SJCRH30 (cell line): ENCODE data around the gene LRCH3. TPM values are rescaled to one million over a fixed set of nuclear protein-coding genes. Genes with fewer than 3 reads are reported as not detected.

Source experiments
- DNase-seq, 2 experiments: peaks; one replicate each; pipeline ENCODE4 v3.0.0-alpha.2; 2015 to 2020
- H3K27ac ChIP-seq: fragments of 250-450 bp; sonication (Bioruptor Pico); 2 replicates; pipeline ENCODE4 v1.5.1; 2020; ENCODE audit warnings: mild to moderate bottlenecking, moderate library complexity
- H3K27me3 ChIP-seq: fragments of 250-450 bp; sonication (Bioruptor Pico); 2 replicates; pipeline ENCODE4 v1.5.1; 2020; ENCODE audit warnings: mild to moderate bottlenecking, moderate library complexity
- H3K36me3 ChIP-seq: fragments of 250-450 bp; sonication (Bioruptor Pico); 2 replicates; pipeline ENCODE4 v1.5.1; 2020; ENCODE audit warnings: mild to moderate bottlenecking, moderate library complexity
- H3K4me1 ChIP-seq: fragments of 250-450 bp; sonication (Bioruptor Pico); 2 replicates; pipeline ENCODE4 v1.5.1; 2020; ENCODE audit warnings: mild to moderate bottlenecking, moderate library complexity
- H3K4me3 ChIP-seq: fragments of 250-450 bp; sonication (Bioruptor Pico); 2 replicates; pipeline ENCODE4 v1.5.1; 2020; ENCODE audit warnings: mild to moderate bottlenecking, moderate library complexity
- H3K9me3 ChIP-seq: fragments of 250-450 bp; sonication (Bioruptor Pico); replicated peaks from 2 replicates; pipeline ENCODE4 v1.5.1; 2020; ENCODE audit warnings: mild to moderate bottlenecking, moderate library complexity
- total RNA-seq: library from RNA; depleted of rRNA; stranded (reverse); fragments of >200 nt; shearing (Covaris generic); gene quantifications from 2 replicates; pipeline ENCODE4 v1.2.3, GENCODE V29; 2014

LRCH3 gene
- total RNA-seq, 1 experiment from 2014 or later: 144 TPM

DNA sequence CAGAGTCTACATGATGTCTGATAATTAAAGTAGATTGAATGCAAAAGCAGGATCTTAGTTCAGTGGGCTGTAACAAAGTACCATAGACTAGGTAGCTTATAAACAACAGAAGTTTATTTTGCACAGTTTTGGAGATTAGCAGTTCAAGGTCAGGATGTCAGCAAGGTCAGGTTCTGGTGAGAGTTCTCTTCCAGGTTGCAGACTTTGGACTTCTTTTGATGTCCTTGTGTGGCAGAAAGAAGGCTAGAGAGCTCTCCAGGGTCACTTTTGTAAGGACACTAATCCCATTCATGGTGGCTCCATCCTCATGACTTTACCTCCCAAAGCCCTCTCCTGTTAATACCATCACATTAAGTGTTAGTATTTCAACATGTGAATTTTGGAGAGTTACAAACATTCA is 29.3 kb upstream of the LRCH3 start:
- Histone ChIP-seq H3K4me3 (no peak overlapping the region), H3K4me1 (no peaks in the 10 kb centered on the region), H3K36me3 (peaks cover 45% of the 10 kb centered on the region), H3K27me3 (no peaks in the 10 kb centered on the region), H3K9me3 (0 out of 2 replicates have a peak, but pooled peaks cover 3% of the 10 kb centered on the region), H3K27ac (no peak overlapping the region)
- DNase-seq: no peak

- H3K4me1 ChIP-seq: no peaks in the 10 kb centered on the region
- H3K27me3 ChIP-seq: no peaks in the 10 kb centered on the region
- no peak overlapping the region for H3K4me3 ChIP-seq
- no peaks in the 10 kb centered on the region for H3K9me3 ChIP-seq
- peaks cover 47% of the 10 kb centered on the region for H3K36me3 ChIP-seq
- no peak for DNase-seq
- no peak overlapping the region for H3K27ac ChIP-seq
These were observed 15.7 kb upstream of the LRCH3 start for GRCh38 chr3:197775317-197775716.

- no peak for DNase-seq
- H3K27ac ChIP-seq: no peak overlapping the region
- peaks cover 22% of the 10 kb centered on the region for H3K36me3 ChIP-seq
- no peak overlapping the region for H3K4me3 ChIP-seq
- no peaks in the 10 kb centered on the region for H3K9me3 ChIP-seq
- no peaks in the 10 kb centered on the region for H3K4me1 ChIP-seq
- no peaks in the 10 kb centered on the region for H3K27me3 ChIP-seq
These were observed 8.8 kb upstream of the LRCH3 start for GRCh38 chr3:197782230-197782629.

GRCh38 chr3:197784019-197784585 is 7.0 kb upstream of the LRCH3 start:
- Histone ChIP-seq H3K9me3 (no peaks in the 10 kb centered on the region), H3K36me3 (peaks cover 9% of the 10 kb centered on the region), H3K4me1 (no peaks in the 10 kb centered on the region), H3K27ac (no peak overlapping the region), H3K4me3 (no peak overlapping the region), H3K27me3 (no peaks in the 10 kb centered on the region)
- no peak for DNase-seq

DNA sequence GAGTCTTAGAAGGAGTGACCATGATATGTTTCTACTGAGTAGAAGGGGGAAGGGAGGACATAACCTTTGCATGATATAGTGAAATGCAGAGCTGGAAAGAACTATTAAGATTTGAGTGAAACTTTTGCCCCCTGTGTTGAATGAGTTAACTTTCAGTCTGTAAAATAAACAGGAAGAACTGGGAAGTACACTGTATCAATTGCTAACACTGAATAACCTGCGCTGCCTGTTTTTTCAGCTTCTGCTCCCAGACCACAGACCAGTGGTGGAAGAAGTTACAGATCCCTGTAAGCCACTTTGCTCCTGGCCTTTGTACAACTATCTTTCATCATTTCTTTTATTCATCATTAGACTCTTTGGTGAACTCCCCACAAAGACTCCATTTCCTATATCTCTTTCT is 3.6 kb upstream of the LRCH3 start:
- Histone ChIP-seq H3K27me3 (no peaks in the 10 kb centered on the region), H3K36me3 (no peaks in the 10 kb centered on the region), H3K4me1 (no peaks in the 10 kb centered on the region), H3K4me3 (no peak overlapping the region), H3K9me3 (no peaks in the 10 kb centered on the region), H3K27ac (no peak overlapping the region)
- no peak for DNase-seq

DNA sequence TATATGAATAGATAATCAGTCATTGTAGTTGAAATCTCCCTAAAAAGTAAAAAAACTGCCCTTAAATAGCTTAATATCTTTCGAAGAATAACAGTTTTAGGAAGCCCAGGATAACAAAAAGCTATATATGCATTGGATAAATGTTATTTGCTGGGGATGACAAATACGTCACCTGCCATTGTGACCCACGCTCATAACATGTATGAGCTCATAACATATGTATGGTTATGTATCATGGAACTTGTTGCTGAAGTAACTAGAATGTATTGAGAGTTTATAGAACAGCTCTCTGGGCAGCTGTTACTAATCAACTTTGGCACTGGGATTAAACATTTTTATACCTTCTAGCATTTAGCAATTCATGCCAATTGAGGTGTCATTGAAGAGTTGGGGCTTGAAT is 1.7 kb upstream of the LRCH3 start:
- Histone ChIP-seq H3K4me3 (no peak overlapping the region), H3K27ac (no peak overlapping the region), H3K4me1 (peaks cover 7% of the 10 kb centered on the region; the same call in 1 of the 2 replicates), H3K27me3 (no peaks in the 10 kb centered on the region), H3K36me3 (no peaks in the 10 kb centered on the region), H3K9me3 (no peaks in the 10 kb centered on the region)
- no peak for DNase-seq

- Histone ChIP-seq H3K9me3 (no peaks in the 10 kb centered on the region), H3K27ac (no peak overlapping the region), H3K4me3 (no peak overlapping the region), H3K27me3 (no peaks in the 10 kb centered on the region), H3K4me1 (peaks cover 7% of the 10 kb centered on the region; the same call in 1 of the 2 replicates), H3K36me3 (no peaks in the 10 kb centered on the region)
- no peak for DNase-seq
These were observed 1.0 kb upstream of the LRCH3 start for GRCh38 chr3:197790033-197790432.

DNA sequence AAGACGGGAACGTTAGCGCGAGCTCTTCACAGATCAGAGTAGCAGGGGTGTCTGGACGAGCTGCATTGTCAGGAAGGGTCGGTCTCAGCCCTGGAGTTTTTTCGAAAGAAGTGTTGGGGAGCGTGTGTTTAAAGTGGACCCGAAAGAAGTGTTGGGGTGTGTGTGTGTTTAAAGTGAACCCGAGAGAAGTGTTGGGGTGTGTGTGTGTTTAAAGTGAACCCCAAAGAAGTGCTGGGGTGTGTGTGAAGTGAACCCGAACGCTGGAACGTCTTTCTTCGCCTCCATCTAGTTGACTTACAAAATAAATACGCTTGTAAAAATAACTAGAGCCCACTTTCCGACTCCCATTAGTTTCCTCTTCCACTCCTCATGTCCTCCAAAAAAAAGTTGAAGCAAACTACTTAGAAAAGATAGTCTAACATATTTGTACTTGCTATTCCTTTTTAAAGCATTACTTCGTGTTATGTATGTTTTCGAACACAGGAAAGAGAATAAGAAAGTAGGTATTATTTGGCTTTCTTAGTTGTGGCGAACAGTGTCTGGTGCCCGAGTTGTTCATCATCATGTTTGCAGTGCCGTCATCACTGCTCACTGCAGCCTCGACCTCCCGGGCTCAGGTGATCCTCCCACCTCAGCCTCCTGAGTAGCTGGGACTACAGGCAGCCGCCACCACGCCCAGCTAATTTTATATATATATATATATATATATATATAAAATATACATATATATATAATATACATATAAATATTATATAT is 1.0 kb downstream of the LRCH3 start:
- no peaks in the 10 kb centered on the region for H3K36me3 ChIP-seq
- peaks cover 7% of the 10 kb centered on the region; the same call in 1 of the 2 replicates for H3K4me1 ChIP-seq
- peak; percentile 36 to 54 for DNase-seq
- H3K4me3 ChIP-seq: peak overlapping the region; percentile 92
- H3K27ac ChIP-seq: peak overlapping the region; percentile 91
- no peaks in the 10 kb centered on the region for H3K27me3 ChIP-seq
- no peaks in the 10 kb centered on the region for H3K9me3 ChIP-seq

DNA sequence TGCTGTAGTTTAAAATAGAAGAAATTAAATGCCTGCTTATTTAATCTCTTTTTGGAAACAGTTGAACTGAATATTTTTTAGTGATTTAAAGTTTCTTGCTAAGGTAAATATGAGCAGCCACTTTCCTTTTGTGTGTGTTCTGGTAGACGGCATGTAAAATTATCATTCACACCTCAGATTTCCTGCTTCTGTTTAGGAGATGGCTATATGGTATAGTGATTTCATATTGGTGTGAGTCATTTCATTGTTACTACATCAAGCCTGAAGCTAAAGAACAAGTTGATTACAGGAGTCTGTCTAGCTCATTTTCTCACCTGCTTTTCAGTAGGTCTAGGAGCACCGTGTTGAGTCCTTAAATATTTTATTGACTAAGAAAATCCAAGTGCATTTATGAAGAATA is 2.2 kb downstream of the LRCH3 start:
- Histone ChIP-seq H3K36me3 (no peaks in the 10 kb centered on the region), H3K27me3 (no peaks in the 10 kb centered on the region), H3K4me1 (peaks cover 7% of the 10 kb centered on the region; the same call in 1 of the 2 replicates), H3K4me3 (no peak overlapping the region), H3K27ac (no peak overlapping the region), H3K9me3 (no peaks in the 10 kb centered on the region)
- DNase-seq: peak in 1 of 2 experiments; percentile 16

DNA sequence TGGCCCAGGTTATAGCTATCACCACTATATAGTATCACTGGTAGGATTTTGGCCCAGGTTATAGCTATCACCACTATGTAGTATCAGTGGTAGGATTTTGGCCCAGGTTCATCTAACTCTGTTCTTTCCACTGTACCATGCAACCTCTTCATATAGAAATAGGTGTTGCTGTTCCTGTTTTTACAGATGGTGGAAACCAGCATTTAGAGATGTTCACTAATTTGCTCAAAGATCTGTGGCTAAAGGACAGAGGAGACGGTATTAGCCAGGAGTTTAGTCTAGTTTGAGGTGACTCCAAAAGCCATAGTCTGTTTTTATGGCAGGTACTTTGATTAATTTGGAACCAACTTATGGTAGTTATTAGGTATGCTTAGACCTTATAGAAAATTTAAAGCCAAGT is 3.1 kb downstream of the LRCH3 start:
- H3K27ac ChIP-seq: no peak overlapping the region
- H3K9me3 ChIP-seq: no peaks in the 10 kb centered on the region
- H3K4me3 ChIP-seq: no peak overlapping the region
- H3K27me3 ChIP-seq: no peaks in the 10 kb centered on the region
- H3K36me3 ChIP-seq: 0 out of 2 replicates have a peak, but pooled peaks cover under 1% of the 10 kb centered on the region
- peaks cover 7% of the 10 kb centered on the region; the same call in 1 of the 2 replicates for H3K4me1 ChIP-seq
- DNase-seq: no peak

GRCh38 chr3:197795200-197795599 is 4.1 kb downstream of the LRCH3 start:
- no peaks in the 10 kb centered on the region for H3K9me3 ChIP-seq

GRCh38 chr3:197796087-197796486 is 5.0 kb downstream of the LRCH3 start:
- Histone ChIP-seq H3K36me3 (0 out of 2 replicates have a peak, but pooled peaks cover 5% of the 10 kb centered on the region), H3K27me3 (no peaks in the 10 kb centered on the region), H3K4me1 (peaks cover 7% of the 10 kb centered on the region; the same call in 1 of the 2 replicates), H3K27ac (no peak overlapping the region), H3K4me3 (no peak overlapping the region), H3K9me3 (no peaks in the 10 kb centered on the region)
- no peak for DNase-seq

More at GRCh38 chr3:197795200-197795599, 4.1 kb downstream of the LRCH3 start:
- Histone ChIP-seq H3K27me3 (no peaks in the 10 kb centered on the region), H3K4me1 (peaks cover 7% of the 10 kb centered on the region; the same call in 1 of the 2 replicates), H3K4me3 (no peak overlapping the region), H3K36me3 (0 out of 2 replicates have a peak, but pooled peaks cover 2% of the 10 kb centered on the region), H3K27ac (no peak overlapping the region)
- DNase-seq: no peak

DNA sequence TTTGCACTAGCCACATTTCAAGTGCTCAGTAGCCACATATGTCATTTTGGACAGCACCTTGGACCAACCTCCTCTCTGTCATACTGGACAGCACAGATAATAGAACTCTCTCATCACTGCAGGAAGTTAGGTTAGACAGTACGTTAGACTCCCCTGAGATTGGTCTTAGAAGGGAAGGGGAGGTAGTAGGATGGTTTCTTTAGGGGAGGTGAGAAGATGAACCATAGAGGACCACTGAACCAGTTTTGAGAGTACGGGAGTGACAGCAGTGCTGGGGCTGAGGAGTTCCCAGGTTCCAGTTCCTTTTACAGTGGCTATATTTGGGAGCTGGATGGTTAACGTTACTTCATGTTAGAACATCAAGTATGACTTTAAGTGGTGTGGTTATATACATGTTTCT is 7.8 kb downstream of the LRCH3 start:
- Histone ChIP-seq H3K27me3 (no peaks in the 10 kb centered on the region), H3K4me3 (no peak overlapping the region), H3K27ac (no peak overlapping the region), H3K36me3 (peaks cover 9% of the 10 kb centered on the region; the same call in 1 of the 2 replicates), H3K9me3 (no peaks in the 10 kb centered on the region), H3K4me1 (no peaks in the 10 kb centered on the region)
- no peak for DNase-seq

GRCh38 chr3:197800379-197800778 is 9.3 kb downstream of the LRCH3 start:
- Histone ChIP-seq H3K4me1 (no peaks in the 10 kb centered on the region), H3K36me3 (peaks cover 15% of the 10 kb centered on the region; the same call in 1 of the 2 replicates), H3K27ac (no peak overlapping the region), H3K27me3 (no peaks in the 10 kb centered on the region), H3K9me3 (no peaks in the 10 kb centered on the region), H3K4me3 (no peak overlapping the region)
- DNase-seq: no peak
